H9 (cell line): ENCODE results near the gene OR14A2. TPM values are rescaled to one million over a fixed set of nuclear protein-coding genes. Genes with fewer than 3 reads are reported as not detected.
A peak's percentile ranks its signal among the peaks of the same experiment; 100 is the strongest.

Experiments
- DNase-seq: peaks from one replicate; pipeline ENCODE4 v3.0.0-alpha.2; 2017
- H2AFZ ChIP-seq: one replicate; pipeline ENCODE4 v1.6.1; 2013; ENCODE audit warnings: mild to moderate bottlenecking, low read length, control low read depth, moderate library complexity
- H2AK5ac ChIP-seq: 2 replicates; pipeline ENCODE4 v1.6.1; 2013; ENCODE audit warnings: low read length, control low read depth, mixed read lengths; ENCODE audit not compliant: insufficient read length
- H2BK120ac ChIP-seq: one replicate; pipeline ENCODE4 v1.6.1; 2013; ENCODE audit warnings: low read depth, mild to moderate bottlenecking, low read length, control low read depth, inconsistent platforms; ENCODE audit not compliant: poor library complexity, severe bottlenecking
- H2BK12ac ChIP-seq: 2 replicates; pipeline ENCODE4 v1.6.1; 2013; ENCODE audit warnings: low read length, control low read depth, mixed read lengths, low read depth; ENCODE audit not compliant: insufficient read length
- H2BK15ac ChIP-seq: 2 replicates; pipeline ENCODE4 v1.6.1; 2013; ENCODE audit warnings: low read depth, low read length, control low read depth
- H2BK20ac ChIP-seq: one replicate; pipeline ENCODE4 v1.6.1; 2013; ENCODE audit warnings: low read depth, mild to moderate bottlenecking, low read length, control low read depth, inconsistent platforms; ENCODE audit not compliant: poor library complexity, severe bottlenecking
- H2BK5ac ChIP-seq: 2 replicates; pipeline ENCODE4 v1.6.1; 2013; ENCODE audit warnings: low read length, control low read depth, mixed read lengths; ENCODE audit not compliant: insufficient read length
- H3K14ac ChIP-seq: 2 replicates; pipeline ENCODE4 v1.6.1; 2013; ENCODE audit warnings: low read length, control low read depth; ENCODE audit not compliant: insufficient read depth
- H3K18ac ChIP-seq: 2 replicates; pipeline ENCODE4 v1.6.1; 2013; ENCODE audit warnings: low read depth, mild to moderate bottlenecking, mixed read lengths, low read length, control low read depth; ENCODE audit not compliant: insufficient read length
- H3K23ac ChIP-seq: 2 replicates; pipeline ENCODE4 v1.6.1; 2013; ENCODE audit warnings: low read length, control low read depth, mixed read lengths, low read depth; ENCODE audit not compliant: insufficient read length
- H3K23me2 ChIP-seq: 2 replicates; pipeline ENCODE4 v1.6.1; 2013; ENCODE audit warnings: low read depth, mild to moderate bottlenecking, mixed read lengths, low read length, control low read depth; ENCODE audit not compliant: insufficient read length, poor library complexity, severe bottlenecking
- H3K27ac ChIP-seq: 2 replicates; pipeline ENCODE4 v1.5.1; 2013; ENCODE audit warnings: low read length, control low read depth, mixed read lengths, low read depth; ENCODE audit not compliant: insufficient read length
- H3K27me3 ChIP-seq: 2 replicates; pipeline ENCODE4 v1.6.1; 2013; ENCODE audit warnings: low read length, control low read depth, inconsistent platforms; ENCODE audit not compliant: insufficient read depth
- H3K4ac ChIP-seq: 2 replicates; pipeline ENCODE4 v1.6.1; 2013; ENCODE audit warnings: low read depth, mild to moderate bottlenecking, control low read depth, inconsistent platforms, low read length, moderate library complexity
- H3K4me1 ChIP-seq: 2 replicates; pipeline ENCODE4 v1.6.1; 2013; ENCODE audit warnings: low read length, control low read depth, inconsistent platforms; ENCODE audit not compliant: insufficient read depth
- H3K4me2 ChIP-seq: 2 replicates; pipeline ENCODE4 v1.6.1; 2013; ENCODE audit warnings: low read length, control low read depth, mixed read lengths; ENCODE audit not compliant: insufficient read length, insufficient read depth
- H3K56ac ChIP-seq: 2 replicates; pipeline ENCODE4 v1.6.1; 2013; ENCODE audit warnings: low read depth, mild to moderate bottlenecking, mixed read lengths, low read length, control low read depth; ENCODE audit not compliant: insufficient read length
- H3K79me1 ChIP-seq: 2 replicates; pipeline ENCODE4 v1.6.1; 2013; ENCODE audit warnings: low read depth, mild to moderate bottlenecking, moderate library complexity, low read length, control low read depth, inconsistent platforms; ENCODE audit not compliant: insufficient read depth, poor library complexity, severe bottlenecking
- H3K79me2 ChIP-seq: 2 replicates; pipeline ENCODE4 v1.6.1; 2013; ENCODE audit warnings: low read length, control low read depth, inconsistent platforms; ENCODE audit not compliant: insufficient read depth
- H3K9ac ChIP-seq: 2 replicates; pipeline ENCODE4 v1.6.1; 2013; ENCODE audit warnings: low read length, control low read depth, mixed read lengths; ENCODE audit not compliant: insufficient read length; ENCODE audit errors: extremely low read depth
- H3K9me3 ChIP-seq: one replicate; pipeline ENCODE4 v1.6.1; 2013; ENCODE audit warnings: low read depth, low read length, inconsistent platforms; ENCODE audit not compliant: control insufficient read depth
- H3T11ph ChIP-seq: one replicate; pipeline ENCODE4 v1.6.1; 2013; ENCODE audit warnings: mild to moderate bottlenecking, low read length, control low read depth, inconsistent platforms
- H4K20me1 ChIP-seq: one replicate; pipeline ENCODE4 v1.6.1; 2013; ENCODE audit not compliant: control insufficient read depth, insufficient read length, insufficient read depth
- H4K5ac ChIP-seq: 2 replicates; pipeline ENCODE4 v1.6.1; 2013; ENCODE audit warnings: low read depth, mild to moderate bottlenecking, mixed read lengths, low read length, control low read depth; ENCODE audit not compliant: insufficient read length
- H4K8ac ChIP-seq: replicated peaks from 2 replicates; pipeline ENCODE4 v1.6.1; 2013; ENCODE audit warnings: low read length, control low read depth, mixed read lengths, low read depth; ENCODE audit not compliant: insufficient read length
- H4K91ac ChIP-seq: 2 replicates; pipeline ENCODE4 v1.6.1; 2013; ENCODE audit warnings: low read depth, mild to moderate bottlenecking, moderate library complexity, mixed read lengths, low read length, control low read depth; ENCODE audit not compliant: insufficient read length
- H3K27ac Mint-ChIP-seq, 3 experiments: 2 replicates in 2 of 3; 3 replicates in 1 of 3; pipeline ENCODE4 v1.8.0; 2020 to 2021; ENCODE audit warnings: mixed read lengths in 3 of 3, mild to moderate bottlenecking in 1 of 3, moderate library complexity in 1 of 3
- H3K27me3 Mint-ChIP-seq: 2 replicates; pipeline ENCODE4 v1.8.0; 2021; ENCODE audit warnings: low read depth, mild to moderate bottlenecking, moderate library complexity, mixed read lengths
- H3K36me3 Mint-ChIP-seq, 3 experiments: 2 replicates in 2 of 3; 3 replicates in 1 of 3; pipeline ENCODE4 v1.8.0; 2020 to 2021; ENCODE audit warnings: low read depth in 3 of 3, mixed read lengths in 3 of 3; ENCODE audit not compliant: insufficient read depth in 1 of 3
- H3K4me1 Mint-ChIP-seq, 2 experiments: 2 replicates each; pipeline ENCODE4 v1.8.0; 2020; ENCODE audit warnings: mixed read lengths in 2 of 2
- H3K4me3 Mint-ChIP-seq, 2 experiments: 2 replicates in 1 of 2; 3 replicates in 1 of 2; pipeline ENCODE4 v1.8.0; 2020 to 2021; ENCODE audit warnings: mild to moderate bottlenecking in 2 of 2, mixed read lengths in 2 of 2, moderate library complexity in 1 of 2
- H3K9me3 Mint-ChIP-seq, 2 experiments: 2 replicates in 1 of 2; 3 replicates in 1 of 2; pipeline ENCODE4 v1.8.0; 2020; ENCODE audit warnings: mild to moderate bottlenecking in 2 of 2, mixed read lengths in 2 of 2, moderate library complexity in 1 of 2
- CTCF ChIP-seq: fragments of 200-600 bp; sonication (generic); conservative IDR thresholded peaks from 3 replicates; pipeline ENCODE4 v1.8.0; 2021; ENCODE audit warnings: antibody characterized with exemption, mild to moderate bottlenecking
- WGBS: extraction: QIAGEN DNeasy Blood & Tissue Kit; methylation state at CpG from one replicate; pipeline ENCODE4 v1.1.7; 2013; ENCODE audit warnings: missing lambda C conversion rate, low lambda C conversion rate, mixed read lengths; ENCODE audit not compliant: insufficient read length; ENCODE audit errors: extremely low coverage; 5-methylcytosine and 5-hydroxymethylcytosine counted together
- total RNA-seq: library from RNA; stranded (reverse); gene quantifications from 2 replicates; pipeline ENCODE4 v1.2.1, GENCODE V29; 2021

The OR14A2 gene
- total RNA-seq, 1 experiment from 2014 or later, result not detected

GRCh38 chr1:247797518-247797917, 49.6 kb upstream of the OR14A2 start:
- Histone ChIP-seq H3K4ac (no peak overlapping the region), H4K20me1 (no peaks in the 10 kb centered on the region), H2BK20ac (no peak overlapping the region), H2AK5ac (no peak overlapping the region), H4K91ac (no peak overlapping the region), H3K4me2 (no peak overlapping the region), H3K23ac (no peak overlapping the region), H3K23me2 (no peaks in the 10 kb centered on the region), H3K27ac (no peak overlapping the region), H3K9ac (no peak overlapping the region), H3K4me1 (no peaks in the 10 kb centered on the region), H3K79me2 (no peaks in the 10 kb centered on the region), H3K27me3 (no peaks in the 10 kb centered on the region), H2BK120ac (no peak overlapping the region), H4K5ac (no peak overlapping the region), H2AFZ (no peak overlapping the region), H3K14ac (no peak overlapping the region), H2BK15ac (no peak overlapping the region), H2BK5ac (no peak overlapping the region), H3K9me3 (peaks cover 16% of the 10 kb centered on the region), H3K79me1 (no peaks in the 10 kb centered on the region), H3K56ac (no peak overlapping the region), H2BK12ac (no peak overlapping the region), H4K8ac (no peak overlapping the region), H3K18ac (no peak overlapping the region), H3T11ph (no peak overlapping the region)
- H3K27me3 Mint-ChIP-seq, result no peaks in the 10 kb centered on the region; the same call in 1 of the 2 replicates
- H3K36me3 Mint-ChIP-seq, result peaks cover 0 to 12% (median 0%) of the 10 kb centered on the region in 3 experiments; a peak in 3 of 7 replicates
- H3K27ac Mint-ChIP-seq, result peak overlapping the region in 1 of 3 experiments; percentile 8; a peak in 1 of 7 replicates
- H3K9me3 Mint-ChIP-seq, result peaks cover 43 to 58% of the 10 kb centered on the region in 2 experiments
- DNase-seq, result no peak
- TF ChIP-seq CTCF, result no peak
- no CpG with 5 or more reads among the region's 2 CpGs for WGBS
- no peak overlapping the region for H3K4me3 Mint-ChIP-seq
- H3K4me1 Mint-ChIP-seq, result 0 out of 4 replicates have a peak, but pooled peaks cover 0 to 3% of the 10 kb centered on the region in 2 experiments
